A549 (cell line): ENCODE measurements around the gene SLC19A1.

ENCODE experiments used
- CHD2 ChIP-seq: fragments of 150-350 bp; IDR thresholded peaks from 2 replicates; pipeline ENCODE4 v1.6.1; 2014; ENCODE audit warnings: low read length; ENCODE audit not compliant: partially characterized antibody
- EP300 ChIP-seq, 2 experiments: fragments of >200 bp; sonication (Bioruptor Twin); formaldehyde crosslinking; IDR thresholded peaks; 2 replicates in 1 of 2; 3 replicates in 1 of 2; pipeline ENCODE4 v1.6.1; 2016 to 2017
- HEYL ChIP-seq: fragments of 250-450 bp; sonication (Bioruptor Pico); IDR thresholded peaks from 2 replicates; pipeline ENCODE4 v1.8.0; 2021; ENCODE audit warnings: mild to moderate bottlenecking, moderate library complexity
- MAFK ChIP-seq: fragments of 450-650 bp; IDR thresholded peaks from 2 replicates; pipeline ENCODE4 v1.6.1; 2014; ENCODE audit not compliant: partially characterized antibody
- POLR2A ChIP-seq: IDR thresholded peaks from 2 replicates; pipeline ENCODE4 v1.6.1; 2012; ENCODE audit warnings: mild to moderate bottlenecking, low read length
- RNF2 ChIP-seq: fragments of 200-600 bp; sonication (generic); IDR thresholded peaks from 2 replicates; pipeline ENCODE4 v1.6.1; 2016; ENCODE audit warnings: low read depth, mild to moderate bottlenecking, antibody characterized with exemption, moderate library complexity, borderline replicate concordance
- ZNF302 ChIP-seq: fragments of 250-450 bp; sonication (Bioruptor Pico); IDR thresholded peaks from 2 replicates; pipeline ENCODE4 v1.9.0; 2021; ENCODE audit warnings: inconsistent platforms, mild to moderate bottlenecking, moderate library complexity
- TF ChIP-seq, protein P1 (sequence below): fragments of >200 bp; sonication (Bioruptor Twin); formaldehyde crosslinking; IDR thresholded peaks from 3 replicates; pipeline ENCODE4 v1.6.1; 2016
- TF ChIP-seq, protein P2 (sequence below): fragments of >200 bp; sonication (Bioruptor Twin); formaldehyde crosslinking; IDR thresholded peaks from 3 replicates; pipeline ENCODE4 v1.5.1; 2016

GRCh38 chr21:45507888-45508508 is 34.2 kb downstream of the SLC19A1 start:
- TF ChIP-seq, protein P1, sequence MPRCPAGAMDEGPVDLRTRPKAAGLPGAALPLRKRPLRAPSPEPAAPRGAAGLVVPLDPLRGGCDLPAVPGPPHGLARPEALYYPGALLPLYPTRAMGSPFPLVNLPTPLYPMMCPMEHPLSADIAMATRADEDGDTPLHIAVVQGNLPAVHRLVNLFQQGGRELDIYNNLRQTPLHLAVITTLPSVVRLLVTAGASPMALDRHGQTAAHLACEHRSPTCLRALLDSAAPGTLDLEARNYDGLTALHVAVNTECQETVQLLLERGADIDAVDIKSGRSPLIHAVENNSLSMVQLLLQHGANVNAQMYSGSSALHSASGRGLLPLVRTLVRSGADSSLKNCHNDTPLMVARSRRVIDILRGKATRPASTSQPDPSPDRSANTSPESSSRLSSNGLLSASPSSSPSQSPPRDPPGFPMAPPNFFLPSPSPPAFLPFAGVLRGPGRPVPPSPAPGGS = no peak
- TF ChIP-seq RNF2 (no peak), CHD2 (no peak), HEYL (no peak), POLR2A (no peak), EP300 (IDR thresholded peaks at IDR 0.05) (no peak), MAFK (no peak), ZNF302 (no peak)
- TF ChIP-seq, protein P2, sequence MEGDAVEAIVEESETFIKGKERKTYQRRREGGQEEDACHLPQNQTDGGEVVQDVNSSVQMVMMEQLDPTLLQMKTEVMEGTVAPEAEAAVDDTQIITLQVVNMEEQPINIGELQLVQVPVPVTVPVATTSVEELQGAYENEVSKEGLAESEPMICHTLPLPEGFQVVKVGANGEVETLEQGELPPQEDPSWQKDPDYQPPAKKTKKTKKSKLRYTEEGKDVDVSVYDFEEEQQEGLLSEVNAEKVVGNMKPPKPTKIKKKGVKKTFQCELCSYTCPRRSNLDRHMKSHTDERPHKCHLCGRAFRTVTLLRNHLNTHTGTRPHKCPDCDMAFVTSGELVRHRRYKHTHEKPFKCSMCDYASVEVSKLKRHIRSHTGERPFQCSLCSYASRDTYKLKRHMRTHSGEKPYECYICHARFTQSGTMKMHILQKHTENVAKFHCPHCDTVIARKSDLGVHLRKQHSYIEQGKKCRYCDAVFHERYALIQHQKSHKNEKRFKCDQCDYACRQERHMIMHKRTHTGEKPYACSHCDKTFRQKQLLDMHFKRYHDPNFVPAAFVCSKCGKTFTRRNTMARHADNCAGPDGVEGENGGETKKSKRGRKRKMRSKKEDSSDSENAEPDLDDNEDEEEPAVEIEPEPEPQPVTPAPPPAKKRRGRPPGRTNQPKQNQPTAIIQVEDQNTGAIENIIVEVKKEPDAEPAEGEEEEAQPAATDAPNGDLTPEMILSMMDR = no peak
